ENCODE measurements around the gene PDGFD.
"Not testable (repeated sequence)": the region's sequence is repeated elsewhere in the genome, so short reads cannot be mapped to it uniquely, and the experiment has no call there.

The PDGFD gene

DNA sequence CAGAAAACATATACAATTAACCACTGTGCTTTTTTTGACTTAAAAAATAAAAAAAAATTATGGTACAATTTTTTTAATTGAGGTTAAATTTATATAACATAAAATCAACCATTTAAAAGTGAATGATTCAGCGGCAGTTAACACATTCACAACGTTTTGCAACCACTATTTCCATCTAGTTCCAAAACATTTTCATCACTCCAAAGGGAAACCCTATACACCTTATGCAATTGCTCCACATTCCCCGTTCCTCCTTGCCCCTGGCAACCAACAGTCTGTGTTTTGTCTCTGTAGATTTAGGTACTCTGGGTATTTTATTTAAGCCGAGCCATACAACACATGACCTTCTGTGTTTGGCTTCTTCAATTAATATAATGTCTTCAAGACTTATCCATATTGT lies 112.2 kb downstream of the PDGFD start:
- no peak for DNase-seq

- DNase-seq = no peak
These were observed 114.8 kb downstream of the PDGFD start for GRCh38 chr11:104049116-104049515.

DNA sequence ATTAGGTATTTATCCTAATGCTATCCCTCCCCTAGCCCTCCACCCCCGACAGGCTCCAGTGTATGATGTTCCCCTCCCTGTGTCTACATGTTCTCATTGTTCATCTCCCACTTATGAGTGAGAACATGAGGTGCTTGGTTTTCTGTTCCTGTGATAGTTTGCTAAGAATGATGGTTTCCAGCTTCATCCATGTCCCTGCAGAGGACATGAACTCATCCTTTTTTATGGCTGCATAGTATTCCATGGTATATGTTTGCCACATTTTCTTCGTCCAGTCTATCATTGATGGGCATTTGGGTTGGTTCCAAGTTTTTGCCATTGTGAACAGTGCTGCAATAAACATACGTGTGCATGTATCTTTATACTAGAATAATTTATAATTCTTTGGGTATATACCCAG lies 117.1 kb downstream of the PDGFD start:
- not testable (repeated sequence) for DNase-seq

DNA sequence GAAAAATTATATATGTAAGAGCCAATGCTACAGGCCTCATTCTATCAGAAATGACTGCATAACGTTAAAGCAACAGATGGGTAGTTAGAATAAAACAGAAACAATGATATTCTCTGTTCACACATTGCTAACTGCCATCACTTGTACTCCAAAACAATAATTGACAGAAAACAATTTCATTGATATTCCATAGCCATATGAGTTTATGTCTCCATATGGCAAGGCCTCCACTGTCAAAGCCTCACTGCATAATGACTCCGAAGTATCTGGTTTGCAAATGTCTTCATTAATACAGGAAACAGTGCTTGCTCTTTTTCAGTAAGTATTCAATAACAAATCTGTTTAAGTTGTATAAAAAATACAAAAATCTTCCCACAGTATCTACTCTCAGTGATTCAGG lies 117.6 kb downstream of the PDGFD start:
- no peak for DNase-seq

- no peak for DNase-seq
These were observed 120.2 kb downstream of the PDGFD start for GRCh38 chr11:104043678-104044239.

DNA sequence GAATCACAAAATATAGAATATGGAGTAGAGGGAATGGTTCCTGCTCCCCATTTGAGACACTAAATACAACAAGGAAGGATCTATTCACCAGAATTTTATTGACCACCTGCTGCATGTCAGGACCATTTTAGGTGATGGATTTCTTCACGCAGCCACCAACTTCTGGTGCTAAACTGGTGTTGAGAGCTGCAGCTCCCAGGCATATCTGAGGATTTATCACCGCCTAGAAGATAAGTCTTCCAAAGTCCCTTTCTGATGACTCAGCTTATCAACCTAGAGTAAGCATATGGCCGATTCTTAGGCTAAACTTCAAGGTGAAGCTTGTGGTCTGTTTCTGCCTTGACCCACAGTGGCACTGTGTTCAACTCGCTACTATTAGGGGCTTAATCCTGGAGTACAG lies 120.8 kb downstream of the PDGFD start:
- no peak for DNase-seq

- DNase-seq = no peak
These were observed 122.2 kb downstream of the PDGFD start for GRCh38 chr11:104041792-104042191.

GRCh38 chr11:104036995-104037394 lies 127.0 kb downstream of the PDGFD start:
- no peak for DNase-seq

DNA sequence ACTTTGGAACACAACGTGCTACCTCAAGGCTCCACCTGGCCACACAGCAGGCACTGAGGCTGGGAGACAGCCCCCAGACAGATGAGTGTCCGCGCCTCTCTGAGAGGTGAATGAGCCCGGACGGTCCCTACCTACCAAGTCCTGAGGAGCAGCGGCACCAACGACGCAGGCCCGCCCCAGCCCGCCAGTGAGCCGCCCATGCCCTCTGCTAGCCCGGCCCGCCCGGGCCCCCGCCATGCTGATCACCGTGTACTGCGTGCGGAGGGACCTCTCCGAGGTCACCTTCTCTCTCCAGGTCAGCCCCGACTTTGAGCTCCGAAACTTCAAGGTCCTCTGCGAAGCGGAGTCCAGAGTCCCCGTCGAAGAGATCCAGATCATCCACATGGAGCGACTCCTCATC lies 127.4 kb downstream of the PDGFD start, which contains the start of gene DDI1:
Gene DDI1 (plus strand): TSS at position 53 of the 400 bp plus-strand sequence. CDS start 183 bp downstream, at position 236.
- DNase-seq = no peak

GRCh38 chr11:104033561-104033960 lies 130.4 kb downstream of the PDGFD start:
- DNase-seq = no peak

- DNase-seq = no peak
These were observed 130.8 kb downstream of the PDGFD start for GRCh38 chr11:104033134-104033533.

- DNase-seq = no peak
These were observed 135.3 kb downstream of the PDGFD start for GRCh38 chr11:104028476-104029263.

GRCh38 chr11:104024572-104024971 lies 139.4 kb downstream of the PDGFD start:
- no peak for DNase-seq

- DNase-seq = no peak
These were observed 148.1 kb downstream of the PDGFD start for GRCh38 chr11:104015649-104016415.

GRCh38 chr11:104011044-104011443 lies 152.9 kb downstream of the PDGFD start:
- DNase-seq = no peak

DNA sequence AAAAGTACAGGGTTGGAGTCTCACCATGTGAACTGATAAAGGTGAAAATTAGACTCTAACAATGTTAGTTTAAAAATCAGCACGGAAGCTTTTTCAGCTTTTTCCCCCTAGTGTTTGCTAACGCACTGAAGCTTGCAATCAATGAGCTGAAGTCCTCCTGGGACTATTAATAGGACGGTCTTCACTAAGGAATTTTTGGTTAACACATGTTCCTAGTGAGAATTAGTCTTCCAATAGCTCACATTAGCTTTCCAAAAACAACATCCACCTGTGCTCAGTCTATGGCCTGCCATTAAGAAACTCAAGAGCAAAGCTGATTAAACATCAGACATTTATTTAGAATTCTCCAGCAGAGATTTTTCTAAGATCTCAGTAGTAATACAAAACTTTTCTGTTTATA lies 154.2 kb downstream of the PDGFD start:
- DNase-seq = no peak

DNA sequence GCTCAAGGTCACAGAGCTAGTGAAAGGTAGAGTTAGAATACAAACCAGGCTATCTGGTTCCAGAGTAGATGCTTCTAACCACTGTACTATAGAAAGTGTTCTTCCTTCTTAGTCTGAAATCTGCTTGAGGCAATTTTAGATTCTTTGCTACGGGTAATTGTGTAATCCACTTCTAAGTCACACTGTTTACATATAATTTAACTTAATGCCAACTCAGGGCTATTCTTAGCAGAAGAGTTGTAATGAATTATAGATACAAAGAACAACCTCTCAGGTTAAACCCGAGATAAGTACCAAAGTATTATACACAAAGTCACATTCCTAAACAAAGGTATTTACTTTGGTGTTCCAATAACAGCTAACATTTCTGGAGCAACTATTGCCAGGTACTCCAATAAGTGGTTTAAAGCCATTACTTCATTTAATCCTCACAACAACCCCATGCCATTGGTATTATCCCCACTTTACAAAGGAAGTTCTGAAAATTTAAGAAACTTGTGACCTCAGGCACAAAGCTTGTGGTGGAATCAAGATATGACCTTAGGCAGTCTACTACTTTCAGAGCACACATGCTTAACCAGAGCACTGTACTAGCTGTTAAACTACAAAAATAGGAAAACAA lies 158.6 kb downstream of the PDGFD start:
- DNase-seq = no peak

DNA sequence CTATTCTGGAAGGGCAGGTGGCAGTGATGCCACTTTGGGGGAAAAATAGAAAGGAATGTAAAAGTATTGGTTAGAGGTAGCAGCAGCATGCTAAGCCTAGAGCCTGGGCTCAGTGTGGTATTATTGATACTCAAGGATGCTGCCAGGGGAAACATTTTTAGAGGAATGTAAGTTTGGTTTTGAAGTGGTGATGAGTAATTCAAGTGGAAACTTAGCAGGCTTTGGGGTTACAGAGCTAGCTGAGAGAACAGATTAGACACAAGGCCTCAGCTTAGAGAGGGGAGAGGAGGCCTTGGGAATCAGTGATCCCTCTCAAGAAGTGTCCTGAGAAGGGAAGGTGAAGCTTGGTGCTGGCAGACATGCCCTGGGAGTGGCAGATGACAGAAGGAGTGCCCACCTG lies 160.5 kb downstream of the PDGFD start:
- DNase-seq = no peak

GRCh38 chr11:104001561-104002056 lies 162.3 kb downstream of the PDGFD start:
- DNase-seq = no peak

DNA sequence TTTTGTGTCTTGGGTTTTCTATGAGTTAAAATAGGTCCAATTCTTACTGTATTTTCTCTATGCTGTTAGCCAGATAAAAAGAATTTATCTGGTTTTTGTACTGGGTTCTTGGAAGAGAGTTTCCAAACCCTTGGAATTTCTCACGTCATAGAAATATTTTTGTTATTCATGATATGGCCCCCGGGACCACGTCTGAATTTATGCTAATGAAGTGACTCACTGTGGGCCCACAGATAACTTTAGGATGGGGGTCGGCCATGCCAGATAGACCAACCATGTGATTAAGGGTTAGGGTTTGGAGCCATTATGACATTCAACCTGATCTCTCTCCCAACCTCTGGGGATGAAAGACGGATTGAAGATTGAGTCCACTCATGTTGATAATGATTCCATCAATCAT lies 163.1 kb downstream of the PDGFD start:
- DNase-seq = no peak

- no peak for DNase-seq
These were observed 165.0 kb downstream of the PDGFD start for GRCh38 chr11:103998826-103999508.

DNA sequence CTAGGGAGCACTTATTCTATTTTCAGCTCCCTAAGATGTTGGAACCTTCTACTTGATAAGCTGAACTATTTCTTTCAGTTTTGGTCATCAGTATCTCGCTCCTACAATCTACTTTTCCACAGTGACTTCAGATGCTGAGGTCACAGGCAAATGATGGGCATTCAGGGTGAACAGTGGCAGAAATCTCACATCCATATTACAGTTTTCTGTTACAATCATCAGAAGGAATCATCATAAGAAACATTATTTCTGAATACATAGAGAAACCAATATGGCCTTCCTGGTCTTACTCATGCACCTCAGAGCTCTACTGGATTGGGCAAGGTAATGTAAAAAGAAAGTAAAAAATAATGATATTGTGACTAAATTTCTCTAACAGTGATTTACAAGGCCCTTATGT lies 166.9 kb downstream of the PDGFD start:
- DNase-seq = no peak

- no peak for DNase-seq
These were observed 168.1 kb downstream of the PDGFD start for GRCh38 chr11:103995896-103996295.
